SK-N-MC (cell line): Measurements from ENCODE around the gene LAMC1.

ENCODE experiments used
- EZH2 ChIP-seq: fragments of 200-600 bp; sonication (generic); IDR thresholded peaks from one replicate; pipeline ENCODE4 v1.6.1; 2017; ENCODE audit warnings: antibody characterized with exemption
- POLR2AphosphoS5 ChIP-seq: IDR thresholded peaks from 2 replicates; pipeline ENCODE4 v1.6.1; 2012; ENCODE audit warnings: mild to moderate bottlenecking, low read depth, low read length, borderline replicate concordance

DNA sequence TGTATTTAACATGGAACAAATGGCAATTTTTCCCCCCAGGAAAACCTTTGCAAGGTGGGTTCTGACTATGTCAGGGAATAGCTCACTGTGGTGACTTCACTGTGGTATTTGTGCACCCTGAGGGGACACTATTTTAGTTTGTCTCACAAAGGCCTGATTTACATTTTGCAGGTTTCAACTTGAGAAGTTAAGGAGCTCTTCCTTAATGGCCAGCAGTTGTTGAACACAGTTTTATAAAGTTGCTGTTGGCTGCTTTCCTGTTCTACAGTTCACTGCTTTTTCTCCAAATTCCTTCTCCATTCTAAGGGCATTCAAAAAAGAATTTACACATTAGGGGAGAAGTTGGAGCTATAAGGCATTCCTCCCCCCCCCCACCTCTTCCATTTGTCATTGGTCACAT lies 4.6 kb downstream of the LAMC1 start:
- TF ChIP-seq POLR2AphosphoS5 (no peak), EZH2 (no peak)
